CD4-positive, alpha-beta T cell treated with Interleukin-15 for 1 hour (primary cell): ENCODE results near the gene HEY2.
"Not testable (repeated sequence)": the region's sequence is repeated elsewhere in the genome, so short reads cannot be mapped to it uniquely, and the experiment has no call there.

Experiments
- DNase-seq: peaks from one replicate; pipeline ENCODE4 v3.0.0-alpha.2; 2020

Gene HEY2

DNA sequence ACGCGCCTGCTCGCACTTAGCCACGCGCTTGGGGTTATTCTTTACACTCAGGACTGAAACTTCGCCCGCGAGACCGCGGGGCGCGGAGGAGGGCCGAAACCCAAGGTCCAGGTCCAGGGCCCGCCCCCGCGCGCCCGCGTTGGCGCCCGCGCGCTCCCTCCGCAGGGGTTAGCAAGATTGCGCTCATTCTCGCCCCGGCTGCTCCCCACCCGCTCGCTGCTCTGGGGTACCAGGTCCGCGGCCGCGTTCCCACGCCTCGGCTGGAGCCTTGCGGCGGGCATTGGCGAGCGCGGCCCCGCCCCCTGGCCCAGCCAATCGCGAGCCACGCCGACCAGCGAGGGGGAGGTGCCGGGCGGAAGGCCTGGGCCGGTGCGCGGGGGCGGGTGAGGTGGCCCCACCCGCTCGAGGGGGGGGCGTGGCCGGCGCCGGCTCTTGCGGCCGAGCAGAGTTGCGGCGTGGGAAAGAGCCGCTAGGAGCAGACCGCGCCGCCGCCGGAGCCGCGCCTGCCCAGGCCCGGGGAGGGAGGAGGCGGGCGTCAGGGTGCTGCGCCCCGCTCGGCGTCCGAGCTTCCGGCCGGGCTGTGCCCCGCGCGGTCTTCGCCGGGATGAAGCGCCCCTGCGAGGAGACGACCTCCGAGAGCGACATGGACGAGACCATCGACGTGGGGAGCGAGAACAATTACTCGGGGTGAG is at the start of gene HEY2:
TSS of gene HEY2 (plus strand) at position 460 of the 692 bp plus-strand sequence. CDS start at position 605, 145 bp downstream.
- peak; percentile 88 for DNase-seq

DNA sequence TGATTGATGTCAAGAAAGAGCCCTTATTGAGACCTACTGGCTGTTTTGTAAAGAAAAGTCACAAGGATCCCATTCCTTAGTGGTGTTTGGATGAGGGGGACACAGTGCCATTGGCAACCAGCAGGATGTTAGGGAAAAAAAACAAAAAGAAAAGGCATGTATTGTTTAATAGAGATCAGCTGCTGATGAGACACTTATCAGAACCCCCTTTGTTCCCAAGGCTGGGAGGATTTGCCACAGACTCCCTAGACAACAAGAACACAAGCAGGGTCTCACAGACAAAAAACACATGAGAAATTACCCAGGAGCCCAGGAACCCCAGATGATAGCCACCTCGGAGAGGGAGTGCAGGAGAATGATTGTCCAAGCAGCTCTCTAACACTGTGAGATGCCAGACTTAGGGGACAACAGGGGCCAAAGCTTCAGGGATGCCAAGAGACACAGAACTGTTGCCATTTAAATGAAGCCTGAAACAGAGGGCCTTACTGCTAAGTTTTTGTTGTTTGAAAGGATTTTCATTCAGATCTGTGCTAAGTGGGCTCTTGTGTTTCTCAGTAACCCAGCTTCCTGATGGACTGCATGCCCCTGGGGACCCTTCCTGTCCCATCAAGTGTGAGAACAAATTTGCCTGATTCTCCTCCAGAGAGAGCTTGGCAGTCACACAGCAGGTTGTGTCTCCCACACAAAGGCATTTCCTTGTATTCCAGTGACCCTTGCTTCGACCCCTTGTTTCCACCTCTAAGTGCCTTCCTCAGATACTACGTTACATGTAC is 48.7 kb upstream of the HEY2 start:
- DNase-seq = no peak

DNA sequence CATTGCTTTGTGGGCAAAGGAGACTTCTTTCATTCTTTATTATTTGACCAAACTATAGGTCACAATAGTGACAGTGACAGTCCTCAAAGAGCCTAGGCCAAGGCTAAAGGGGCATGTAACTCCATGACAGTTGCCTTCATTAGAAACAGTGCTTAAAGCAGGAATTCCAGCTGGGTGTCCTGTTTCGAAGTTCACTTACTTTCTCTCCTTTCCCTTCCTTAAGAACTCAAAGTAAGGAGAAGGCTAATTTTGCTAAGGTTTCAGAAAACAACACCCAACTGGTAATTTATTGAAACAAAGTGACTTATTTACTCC is 48.1 kb upstream of the HEY2 start:
- DNase-seq = no peak

DNA sequence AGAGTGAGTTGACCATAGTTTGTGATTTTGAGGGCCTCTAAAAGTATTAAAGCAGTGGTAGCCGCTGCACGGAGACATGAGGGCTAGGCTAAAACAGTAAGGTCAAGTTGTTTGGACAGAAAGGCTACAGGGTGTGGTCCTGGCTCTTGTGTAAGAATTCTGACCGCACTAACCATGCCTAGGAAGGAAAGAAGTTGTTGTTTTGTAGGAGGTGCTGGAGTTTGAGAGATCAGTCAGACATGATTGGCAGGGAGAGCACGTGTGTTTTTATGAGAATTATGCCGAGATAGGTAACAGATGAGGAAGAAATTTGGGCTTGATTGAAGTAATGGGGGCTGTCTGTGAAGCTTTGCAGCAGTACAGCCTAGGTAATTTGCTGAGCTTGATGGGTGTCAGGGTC is 45.5 kb upstream of the HEY2 start:
- DNase-seq = not testable (repeated sequence)

DNA sequence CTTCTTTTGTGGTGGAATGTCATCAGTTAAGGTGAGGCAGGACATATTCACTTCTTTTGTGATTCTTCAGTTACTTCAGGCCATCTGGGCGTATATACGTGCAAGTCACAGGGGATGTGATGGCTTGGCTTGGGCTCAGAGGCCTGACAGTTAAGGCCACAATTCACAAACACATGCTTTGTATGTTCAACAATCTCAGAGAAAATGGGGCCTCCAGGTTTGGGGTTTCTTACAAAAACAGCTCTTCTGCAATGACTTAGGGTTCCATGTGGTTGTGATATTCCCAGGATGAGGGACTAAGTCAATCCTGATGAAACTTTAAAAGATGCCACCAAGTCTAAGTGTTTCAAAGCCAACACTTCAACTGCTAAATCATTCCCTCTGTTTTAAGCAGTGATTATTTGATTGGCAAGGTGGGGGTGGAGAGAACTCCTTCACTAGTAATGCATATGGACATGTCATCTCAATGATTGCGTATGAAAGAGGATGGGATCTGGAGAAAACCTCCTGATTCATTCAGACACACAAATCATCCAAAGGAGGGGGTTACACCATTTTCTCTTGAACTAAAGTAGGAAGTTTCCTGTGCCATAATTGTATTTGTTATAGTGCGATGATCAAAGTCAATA is 41.7 kb upstream of the HEY2 start:
- DNase-seq = no peak

DNA sequence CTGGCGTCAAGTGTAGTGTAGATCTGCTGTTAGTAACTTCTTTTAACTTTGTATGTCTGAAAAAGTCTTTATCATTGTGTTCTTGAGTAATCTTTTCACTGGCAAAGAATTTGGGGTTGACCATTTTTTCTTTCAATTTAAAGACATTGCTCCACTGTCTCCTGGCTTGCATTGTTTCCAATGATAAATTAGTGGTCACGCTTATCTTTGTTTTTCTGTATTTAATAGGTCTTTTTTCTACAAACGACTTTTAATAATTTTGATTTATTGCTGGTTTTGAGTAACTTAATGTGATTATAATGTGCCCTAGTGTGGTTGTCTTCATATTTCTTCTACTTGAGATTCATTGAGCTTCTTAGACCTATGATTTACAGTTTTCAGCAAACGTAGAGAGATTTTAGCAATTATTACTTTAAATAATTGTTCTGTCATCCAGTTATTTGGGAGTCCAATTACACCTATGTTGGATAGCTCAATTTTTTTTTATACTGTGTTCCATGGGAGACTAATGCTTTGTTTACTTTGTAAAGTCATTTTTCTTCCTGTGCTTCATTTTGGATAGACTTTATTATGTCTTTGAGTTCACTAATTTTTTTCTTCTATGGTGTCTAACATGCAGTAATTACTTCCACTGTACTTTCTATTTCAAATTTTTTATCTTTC is 38.3 kb upstream of the HEY2 start:
- no peak for DNase-seq

DNA sequence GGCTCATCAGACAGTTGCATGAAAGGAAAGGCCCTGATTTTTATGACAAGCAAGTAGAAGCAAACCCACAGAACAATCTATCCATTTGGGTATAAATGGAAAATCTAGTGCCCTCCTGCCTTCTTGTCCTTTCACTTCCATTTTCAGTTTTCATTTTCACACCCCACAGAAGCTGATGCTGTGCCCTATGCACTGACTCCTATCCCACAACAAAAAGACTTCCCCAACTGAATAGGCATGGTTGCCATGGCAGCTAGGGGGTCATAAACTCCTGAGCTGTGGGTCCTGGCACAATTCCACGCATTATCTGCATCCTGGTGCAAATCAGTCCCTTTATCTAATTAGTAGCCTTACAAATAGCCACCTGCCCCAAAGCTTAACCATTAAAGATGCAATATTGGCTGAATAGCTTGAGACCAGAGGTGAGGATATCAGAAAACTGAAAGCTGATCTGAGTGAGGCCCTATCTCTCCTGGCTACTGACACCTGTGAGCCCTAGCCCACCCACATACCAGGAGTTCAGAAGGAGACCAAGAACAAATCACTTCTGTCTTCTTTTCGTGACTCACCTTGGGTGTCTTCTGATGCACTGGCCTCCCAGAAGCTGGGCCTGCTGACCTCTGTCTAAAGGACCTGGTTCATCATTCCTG is 34.9 kb upstream of the HEY2 start:
- DNase-seq = no peak

DNA sequence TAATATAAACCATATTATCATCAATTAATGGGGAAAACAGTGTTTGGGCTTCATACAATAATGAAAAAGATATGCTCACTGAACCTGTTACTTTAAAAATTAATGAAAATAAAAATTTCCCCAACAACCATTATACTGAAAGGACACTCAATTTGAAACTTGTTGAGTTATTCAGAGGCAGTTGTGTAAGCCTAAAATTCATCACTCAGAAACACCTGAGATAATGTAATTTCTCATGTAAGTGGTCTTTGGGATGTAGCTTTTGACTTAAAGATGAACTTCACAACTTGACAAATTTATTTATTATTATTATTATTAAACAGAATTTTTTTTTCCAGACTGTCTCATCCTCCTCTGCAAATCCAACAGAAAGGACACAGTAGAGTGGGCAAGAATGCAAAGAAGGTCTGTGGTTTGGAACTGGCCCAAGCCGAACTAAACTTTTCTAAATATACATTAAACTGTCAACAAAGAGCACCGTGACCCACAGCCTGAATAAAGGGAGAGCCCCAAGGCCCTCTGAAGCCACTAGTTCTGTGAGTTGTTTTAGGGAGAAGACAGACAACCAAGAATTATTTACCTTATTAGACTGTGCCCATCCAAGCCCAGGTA is 32.2 kb upstream of the HEY2 start:
- no peak for DNase-seq

DNA sequence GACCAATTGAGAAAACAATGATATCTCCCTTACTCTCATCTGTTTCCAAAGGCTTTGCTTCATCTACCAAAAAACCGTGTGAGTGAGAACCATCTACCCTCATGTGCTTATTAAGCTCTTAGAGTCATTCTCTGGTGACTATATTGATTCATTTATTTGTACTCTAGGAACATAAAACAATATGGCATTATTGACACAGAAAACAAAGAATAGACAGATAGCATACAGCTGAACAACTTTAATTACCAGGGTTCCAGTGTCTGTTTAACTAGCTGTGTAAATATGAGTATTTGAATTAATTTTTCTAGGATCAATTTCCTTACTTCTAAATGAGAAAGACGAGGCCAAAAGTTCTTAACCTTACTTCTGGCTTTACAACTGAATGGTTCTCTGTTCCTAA is 31.3 kb upstream of the HEY2 start:
- DNase-seq = no peak

DNA sequence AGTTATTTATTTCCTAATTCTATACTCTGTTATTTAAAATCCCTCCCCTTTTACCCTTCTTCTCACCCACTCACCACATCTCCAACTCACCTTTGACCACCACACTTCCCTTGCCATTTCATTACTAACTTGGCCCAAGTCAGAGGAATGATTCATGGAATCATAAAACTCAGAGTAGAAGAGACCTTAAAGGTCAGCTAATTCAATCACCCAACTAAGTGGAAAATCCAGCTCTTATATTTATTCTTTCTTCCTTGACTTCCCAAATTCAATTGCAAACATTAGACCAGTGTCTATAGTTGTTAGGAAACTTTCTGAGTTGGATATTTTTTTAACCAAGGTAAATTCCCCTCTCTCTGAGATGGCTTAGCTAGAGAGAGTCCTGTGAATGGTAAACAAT is 26.5 kb upstream of the HEY2 start:
- no peak for DNase-seq

DNA sequence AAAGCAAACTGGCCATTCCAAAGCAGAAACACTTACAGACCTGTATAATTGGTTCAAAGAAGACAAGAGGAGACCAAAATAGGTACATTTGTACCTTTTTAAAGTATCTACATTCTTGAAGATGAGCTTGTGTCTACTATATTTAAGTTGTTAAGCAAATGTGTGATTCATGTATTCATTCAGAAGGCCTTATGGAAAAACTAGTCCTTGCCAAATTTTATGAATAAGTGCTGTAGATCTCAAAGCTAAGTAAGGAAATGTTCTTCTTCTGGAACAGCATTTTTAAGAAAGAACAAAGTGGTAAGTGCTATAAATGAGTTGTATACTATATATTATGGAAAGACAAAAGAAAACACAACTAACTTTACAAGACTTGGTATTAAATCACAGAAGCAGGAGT is 22.2 kb upstream of the HEY2 start:
- DNase-seq = no peak

DNA sequence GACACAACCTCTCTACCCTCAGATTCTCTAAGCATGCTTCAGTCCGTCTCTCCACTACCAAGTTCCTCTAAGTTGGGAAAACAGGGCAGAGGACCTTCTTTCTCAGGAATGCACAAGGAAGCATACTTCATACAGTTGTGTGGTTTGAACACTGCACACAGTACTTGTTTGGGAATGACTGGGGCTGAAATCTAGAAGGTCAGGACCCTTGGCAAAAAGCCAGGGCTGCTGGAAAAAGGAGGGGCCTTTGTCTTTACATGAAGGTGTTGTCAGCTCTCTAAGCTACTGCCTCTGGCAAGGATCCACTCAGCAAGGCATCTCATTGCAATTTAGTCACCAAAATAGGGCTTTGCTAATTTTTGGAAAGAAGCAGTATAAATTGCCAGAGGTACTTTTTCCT is 20.7 kb upstream of the HEY2 start:
- DNase-seq = no peak

DNA sequence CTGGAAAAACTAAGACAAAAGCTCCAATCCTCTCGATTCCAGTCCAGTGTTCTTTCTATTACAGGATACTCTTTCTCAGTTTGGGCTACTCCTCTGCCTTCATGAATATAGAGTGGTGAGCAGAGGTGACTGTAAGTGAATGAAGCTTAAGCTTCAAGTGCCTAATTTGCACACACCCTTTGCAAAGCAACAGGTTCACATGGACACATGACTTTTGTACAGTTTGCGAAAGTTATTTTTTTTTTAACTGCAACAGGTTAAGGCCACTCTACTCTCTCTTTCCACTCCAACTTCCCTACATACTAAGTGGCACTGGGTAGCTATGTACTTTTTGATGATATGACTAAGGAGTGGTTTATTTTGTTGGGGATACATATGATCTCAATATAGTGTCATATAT is 19.4 kb upstream of the HEY2 start:
- DNase-seq = no peak

DNA sequence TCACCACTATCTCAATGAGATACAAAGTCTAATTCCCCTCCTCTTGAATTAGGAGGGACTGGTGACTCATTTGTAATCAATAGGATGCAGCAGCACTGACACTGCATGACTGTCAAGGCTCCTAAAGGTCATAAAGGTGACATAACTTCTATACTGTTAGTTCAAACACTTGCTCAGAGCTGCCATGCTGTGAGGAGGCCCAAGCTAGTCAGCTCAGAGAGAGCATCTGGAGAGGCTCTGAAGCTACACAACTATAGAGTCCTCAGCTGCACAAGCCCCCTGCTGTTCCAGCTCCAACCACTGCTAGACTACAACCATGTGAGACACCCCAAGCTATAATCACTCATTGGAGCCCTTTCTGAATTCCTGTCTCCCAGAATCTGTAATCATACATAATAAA is 17.0 kb upstream of the HEY2 start:
- no peak for DNase-seq

DNA sequence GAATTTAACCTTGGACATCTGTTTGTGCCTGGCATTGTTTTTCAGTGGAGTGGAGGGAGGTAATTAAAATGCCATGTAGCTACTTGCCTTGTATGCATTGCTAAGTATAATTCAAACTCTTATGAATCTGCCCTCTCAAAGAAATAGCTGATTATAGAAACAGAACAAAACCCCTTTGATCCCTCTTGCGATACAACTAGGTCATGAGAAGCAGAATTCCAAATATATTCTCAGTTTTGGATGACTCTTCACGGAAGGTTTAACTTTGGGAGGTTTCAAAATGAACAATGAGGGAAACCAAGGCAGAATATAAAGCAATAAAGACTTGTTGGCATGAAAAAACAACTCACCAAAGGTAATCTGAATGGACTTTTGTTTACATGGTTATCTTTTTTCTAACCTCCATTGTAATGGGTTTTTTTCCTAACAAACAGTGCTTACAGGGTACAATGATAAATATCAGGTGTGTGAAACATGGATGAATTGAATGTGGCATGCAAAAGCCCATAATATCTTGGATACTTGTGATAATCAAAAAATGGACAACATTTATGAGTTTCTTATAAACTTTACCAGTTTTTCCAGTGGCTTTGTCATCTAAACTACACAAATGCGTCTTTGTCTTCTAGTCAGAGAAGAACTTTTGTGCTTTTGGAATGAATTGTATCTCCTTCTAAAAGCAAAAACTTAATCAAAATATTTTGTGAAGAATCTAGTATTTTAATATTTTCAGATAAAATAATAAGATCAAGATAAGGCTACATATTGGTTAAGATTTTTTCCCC is 15.7 kb upstream of the HEY2 start:
- DNase-seq = no peak

DNA sequence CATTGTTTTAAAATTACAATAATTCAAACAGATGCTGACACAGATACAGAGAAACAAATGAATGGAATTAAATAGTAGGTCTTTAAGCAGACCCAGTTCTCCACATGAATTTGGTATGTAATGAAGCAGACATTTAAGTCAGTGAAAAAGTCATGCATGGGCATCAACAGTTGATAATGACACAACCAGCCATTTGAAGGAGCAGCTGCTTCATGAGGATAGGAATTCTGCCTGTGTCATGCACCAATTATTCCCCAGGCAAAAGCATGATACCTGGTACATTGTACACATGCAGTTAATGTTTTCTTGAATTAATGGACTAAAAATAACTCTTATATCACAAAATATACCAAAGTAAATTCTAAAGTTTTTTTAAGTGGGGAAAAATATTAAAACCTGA is 11.2 kb upstream of the HEY2 start:
- no peak for DNase-seq

DNA sequence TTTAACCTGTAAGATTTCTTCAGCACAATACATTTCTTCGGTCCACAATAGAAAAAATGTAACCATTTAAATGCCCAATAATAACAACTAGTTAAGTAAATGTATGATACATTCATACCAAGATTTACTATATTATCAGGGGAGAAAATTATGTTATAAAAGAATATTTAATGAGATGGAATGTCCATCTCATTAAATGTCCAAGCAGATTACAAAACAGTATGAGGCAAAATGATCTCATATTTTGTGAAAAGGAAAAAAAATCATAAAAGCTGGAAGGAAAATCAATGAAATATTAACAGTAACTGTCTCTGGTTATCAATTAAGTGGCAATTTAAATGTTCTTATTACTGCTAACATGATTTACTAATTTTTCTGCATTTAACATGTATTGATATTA is 10.1 kb upstream of the HEY2 start:
- no peak for DNase-seq

DNA sequence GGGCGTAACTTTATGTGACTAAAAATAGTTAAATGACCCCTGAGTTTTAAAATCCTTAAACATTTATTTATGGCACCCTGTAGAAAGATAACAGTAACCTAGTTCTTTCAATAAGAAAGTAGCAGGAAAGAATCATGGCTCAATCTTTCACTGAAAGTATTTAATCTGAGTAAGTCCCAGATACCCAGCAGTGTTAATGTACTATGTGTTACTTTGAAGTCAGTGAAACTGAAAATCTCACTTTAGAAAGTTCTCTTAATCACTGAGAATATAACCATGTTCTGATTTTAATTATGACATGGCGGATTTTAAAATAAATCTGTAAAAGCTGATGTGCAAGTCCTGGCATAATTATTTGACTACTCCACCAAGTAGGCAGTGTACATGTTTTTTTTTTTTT is 8.1 kb upstream of the HEY2 start:
- no peak for DNase-seq

DNA sequence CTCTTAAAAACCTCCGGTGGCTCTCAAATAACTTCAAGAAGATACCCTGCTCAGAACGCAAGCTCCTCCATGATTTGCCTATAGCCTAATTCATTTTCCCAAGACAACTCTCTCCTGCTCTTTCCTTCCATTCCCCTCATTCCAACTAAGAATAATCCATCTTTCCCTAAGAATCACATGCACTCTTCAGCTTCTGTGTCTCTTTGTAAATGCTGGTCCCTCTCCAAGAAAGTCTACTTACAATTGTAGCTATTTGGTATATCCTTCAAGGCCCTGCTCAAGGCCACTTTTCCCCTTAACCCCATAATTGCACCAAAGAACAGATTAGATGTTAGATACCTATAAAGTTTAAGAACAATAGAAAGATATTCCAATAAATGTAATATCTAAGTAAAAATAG is 7.4 kb upstream of the HEY2 start:
- DNase-seq = no peak

DNA sequence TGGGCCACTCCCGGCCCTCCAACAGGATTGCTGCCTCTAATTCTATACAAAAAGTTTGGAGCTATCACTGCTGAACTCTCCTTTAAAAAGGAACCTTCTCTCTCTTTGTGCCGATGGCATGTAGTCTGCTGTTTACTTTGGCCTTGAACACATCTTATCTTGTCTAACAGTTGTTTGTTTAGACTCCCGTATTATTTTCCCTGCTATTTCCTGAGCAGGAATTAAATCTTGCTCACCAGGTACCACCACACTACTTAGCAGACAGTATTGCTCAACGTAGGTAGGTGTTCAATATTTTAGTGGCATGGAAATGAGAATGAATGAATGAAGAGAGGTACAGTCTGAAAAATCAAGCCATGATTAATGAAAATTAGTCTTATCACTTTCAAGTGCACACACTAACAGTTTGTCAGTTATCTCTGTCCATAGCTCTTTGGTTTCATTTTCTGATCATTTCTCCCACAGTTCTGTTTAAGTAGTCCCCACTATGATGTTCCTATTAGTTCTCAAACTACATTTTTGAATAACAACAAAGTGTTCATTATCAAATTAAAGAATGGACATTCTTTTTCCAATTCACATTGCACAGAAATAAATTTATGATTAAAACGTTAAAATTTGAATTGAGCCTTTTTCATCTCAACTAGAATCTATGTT is 6.8 kb upstream of the HEY2 start:
- no peak for DNase-seq

DNA sequence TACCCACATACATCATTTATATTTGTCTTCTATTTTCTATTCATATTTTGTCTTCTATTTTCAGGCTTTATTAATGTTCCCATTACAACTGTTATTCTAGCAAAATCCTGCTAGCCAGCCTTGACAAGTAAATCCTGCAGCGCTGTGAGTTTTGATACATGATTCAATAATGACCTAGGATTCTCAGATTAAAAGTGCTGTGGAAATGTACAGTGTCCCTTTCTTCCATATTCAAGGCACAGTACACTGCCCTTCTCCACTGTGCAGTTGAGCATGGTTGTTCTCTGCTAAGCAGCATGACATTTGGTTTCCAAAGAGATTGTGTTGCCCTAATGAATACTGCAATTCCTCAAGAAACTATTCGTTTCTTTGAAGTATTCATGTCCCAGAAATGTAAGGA is 5.8 kb upstream of the HEY2 start:
- DNase-seq = no peak
